HUES6 (cell line): ENCODE results near the gene ARPC2.
A peak's percentile ranks its signal among the peaks of the same experiment; 100 is the strongest.

Experiments
- H3K27ac ChIP-seq: 2 replicates; pipeline ENCODE4 v1.7.0; 2013; ENCODE audit warnings: low read depth, mild to moderate bottlenecking, low read length, inconsistent platforms
- H3K27me3 ChIP-seq: 2 replicates; pipeline ENCODE4 v1.6.1; 2013; ENCODE audit warnings: low read length; ENCODE audit not compliant: control insufficient read depth, insufficient read depth
- H3K36me3 ChIP-seq: 2 replicates; pipeline ENCODE4 v1.6.1; 2013; ENCODE audit warnings: low read length; ENCODE audit not compliant: control insufficient read depth, insufficient read depth
- H3K4me1 ChIP-seq: 2 replicates; pipeline ENCODE4 v1.6.1; 2013; ENCODE audit warnings: low read length; ENCODE audit not compliant: control insufficient read depth, insufficient read depth
- H3K4me3 ChIP-seq: 2 replicates; pipeline ENCODE4 v1.5.1; 2013; ENCODE audit warnings: low read depth, low read length
- H3K9ac ChIP-seq: one replicate; pipeline ENCODE4 v1.6.1; 2013; ENCODE audit warnings: mild to moderate bottlenecking, low read length
- H3K9me3 ChIP-seq: 2 replicates; pipeline ENCODE4 v1.6.1; 2013; ENCODE audit warnings: low read depth, low read length; ENCODE audit not compliant: control insufficient read depth, insufficient read depth

The ARPC2 gene

DNA sequence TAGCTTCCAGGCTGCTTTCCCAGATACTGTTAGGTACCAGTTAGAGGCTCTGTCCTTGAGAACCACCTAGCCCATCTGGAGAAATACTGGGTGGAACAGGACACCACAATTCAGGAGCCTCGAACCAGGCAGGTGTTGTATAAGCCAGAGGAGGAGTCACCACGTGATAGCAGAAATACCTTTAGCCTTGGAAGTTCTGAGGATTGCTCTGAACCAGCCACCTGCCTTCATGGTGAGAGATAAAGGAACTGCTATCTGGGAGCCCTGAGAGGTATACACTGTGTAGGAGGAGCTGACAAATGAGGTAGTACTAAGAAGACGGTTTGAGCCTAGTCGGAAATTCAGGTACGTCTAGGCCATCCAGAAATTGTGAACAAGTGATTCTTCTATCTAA lies 36.2 kb downstream of the ARPC2 start:
- Histone ChIP-seq H3K9me3 (no peaks in the 10 kb centered on the region), H3K36me3 (peaks cover 80% of the 10 kb centered on the region), H3K27me3 (no peaks in the 10 kb centered on the region), H3K27ac (no peak overlapping the region), H3K9ac (no peak overlapping the region), H3K4me1 (no peaks in the 10 kb centered on the region), H3K4me3 (no peak overlapping the region)

DNA sequence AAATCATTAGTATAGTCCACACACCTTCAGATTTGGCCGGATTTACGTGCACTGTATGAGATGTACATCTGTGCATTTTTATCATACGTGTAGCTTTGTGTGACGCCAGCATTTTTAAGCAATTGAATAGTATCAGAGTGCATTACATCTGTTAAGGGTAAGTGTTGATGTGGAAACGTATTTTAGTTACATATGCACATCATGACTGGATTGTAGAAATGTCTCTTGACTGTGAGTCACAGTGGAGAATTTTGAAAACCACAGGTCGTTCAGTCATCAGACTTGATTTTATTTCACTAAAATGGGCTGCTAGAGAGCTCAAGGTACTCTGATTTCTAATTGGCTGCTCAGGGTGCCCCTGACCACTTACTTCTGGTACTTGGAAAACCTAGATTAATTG lies 38.5 kb downstream of the ARPC2 start:
- peaks cover 58% of the 10 kb centered on the region for H3K36me3 ChIP-seq
- H3K9ac ChIP-seq, result no peak overlapping the region

GRCh38 chr2:218256612-218257350 lies 39.8 kb downstream of the ARPC2 start:
- no peak overlapping the region for H3K4me3 ChIP-seq
- no peaks in the 10 kb centered on the region for H3K9me3 ChIP-seq
- no peak overlapping the region for H3K9ac ChIP-seq
- peaks cover 44% of the 10 kb centered on the region for H3K36me3 ChIP-seq
- no peak overlapping the region for H3K27ac ChIP-seq
- peaks cover 30% of the 10 kb centered on the region for H3K4me1 ChIP-seq
- no peaks in the 10 kb centered on the region for H3K27me3 ChIP-seq

More for the DNA sequence above, 38.5 kb downstream of the ARPC2 start:
- H3K9me3 ChIP-seq, result no peaks in the 10 kb centered on the region
- H3K4me3 ChIP-seq, result no peak overlapping the region
- no peaks in the 10 kb centered on the region for H3K27me3 ChIP-seq
- H3K4me1 ChIP-seq, result peaks cover 16% of the 10 kb centered on the region
- no peak overlapping the region for H3K27ac ChIP-seq

- Histone ChIP-seq H3K27me3 (no peaks in the 10 kb centered on the region), H3K36me3 (peaks cover 38% of the 10 kb centered on the region), H3K9ac (no peak overlapping the region), H3K4me3 (no peak overlapping the region), H3K4me1 (peaks cover 33% of the 10 kb centered on the region), H3K27ac (no peak overlapping the region), H3K9me3 (no peaks in the 10 kb centered on the region)
Measured at GRCh38 chr2:218257390-218257981, 40.5 kb downstream of the ARPC2 start.

DNA sequence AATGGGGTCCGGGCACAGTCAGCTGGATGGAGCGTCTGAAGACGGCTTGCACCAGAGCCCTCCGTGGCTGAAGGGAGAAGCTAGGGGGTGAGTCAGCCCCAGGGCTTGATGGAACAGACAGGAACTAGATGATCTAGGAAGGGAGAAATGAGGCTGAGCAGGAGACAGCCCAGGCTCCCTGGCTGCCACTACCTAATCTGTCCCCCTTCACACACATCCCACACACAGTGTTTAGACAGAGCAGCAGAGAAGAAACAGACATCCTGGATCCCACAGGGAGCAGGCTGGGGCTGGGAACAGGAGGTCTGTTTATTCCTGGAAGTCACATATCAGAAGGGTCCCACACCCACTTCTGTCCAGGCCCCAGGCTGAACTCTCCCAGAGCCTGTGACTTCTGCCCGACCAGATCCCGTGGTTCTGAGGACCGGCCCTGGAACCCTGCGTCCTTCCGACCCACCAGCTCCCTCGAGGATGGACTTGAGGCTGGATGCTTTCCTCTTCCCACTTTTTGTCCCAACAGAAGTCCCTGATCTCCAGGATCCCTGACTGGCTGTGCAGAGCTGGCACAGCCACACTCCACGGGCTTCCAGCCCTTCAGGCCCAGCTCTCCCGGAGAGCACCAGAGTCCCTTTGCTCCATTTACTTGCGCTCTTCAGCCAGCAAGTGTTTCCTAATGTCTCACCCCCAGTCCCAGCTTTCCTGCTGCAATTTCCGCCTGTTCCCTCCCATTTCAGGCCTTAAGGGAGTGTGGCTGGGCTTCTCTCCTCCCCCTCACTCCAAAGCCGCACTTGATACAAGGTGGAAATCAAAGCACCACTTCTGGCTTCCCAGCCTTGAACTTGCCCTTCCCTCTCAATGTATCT lies 42.3 kb downstream of the ARPC2 start:
- no peak overlapping the region for H3K4me3 ChIP-seq
- peaks cover 33% of the 10 kb centered on the region for H3K36me3 ChIP-seq
- H3K9ac ChIP-seq, result no peak overlapping the region
- H3K27ac ChIP-seq, result no peak overlapping the region
- peaks cover 33% of the 10 kb centered on the region for H3K4me1 ChIP-seq
- H3K27me3 ChIP-seq, result no peaks in the 10 kb centered on the region
- H3K9me3 ChIP-seq, result no peaks in the 10 kb centered on the region

GRCh38 chr2:218260166-218260565 lies 43.2 kb downstream of the ARPC2 start:
- Histone ChIP-seq H3K27ac (no peak overlapping the region), H3K9me3 (no peaks in the 10 kb centered on the region)

DNA sequence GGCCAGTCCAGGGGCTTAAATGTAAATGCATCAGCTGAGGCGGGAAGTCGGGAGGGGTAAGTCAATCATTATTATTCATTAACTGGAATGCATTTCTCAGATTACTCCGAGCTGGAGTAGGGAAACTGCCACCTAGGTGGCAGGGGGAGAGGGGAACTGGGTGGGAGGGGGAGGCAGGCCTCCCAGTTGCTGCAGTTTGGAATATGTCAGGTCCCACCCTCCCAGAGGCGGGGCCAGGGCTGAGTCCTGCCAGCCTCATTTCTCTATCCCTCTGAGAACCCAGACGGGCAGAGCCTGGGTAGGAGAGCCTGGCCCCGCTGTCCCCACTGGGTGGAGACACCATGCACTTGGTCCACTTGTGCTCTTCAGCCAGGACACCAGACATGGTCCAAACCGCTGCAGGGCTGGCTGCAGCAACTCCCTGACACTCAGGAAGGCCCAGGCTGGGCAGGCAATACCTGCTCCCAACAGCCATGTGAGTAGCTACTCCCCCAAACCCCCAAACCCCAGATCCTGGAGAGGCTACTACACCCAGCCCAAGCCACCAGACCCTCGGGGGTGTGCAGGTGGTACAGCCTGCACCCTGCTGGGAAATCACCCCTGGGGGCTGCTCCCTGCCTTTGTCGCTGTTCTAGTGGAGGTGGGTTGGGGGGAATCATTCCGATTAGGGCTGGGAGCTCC lies 43.9 kb downstream of the ARPC2 start, which contains the start of gene GPBAR1:
Gene GPBAR1, plus strand, starts transcription at position 274 of the 681 bp plus-strand sequence. CDS start 1,710 bp downstream, outside the sequence.
- Histone ChIP-seq H3K36me3 (peaks cover 33% of the 10 kb centered on the region), H3K4me1 (peaks cover 33% of the 10 kb centered on the region), H3K27me3 (no peaks in the 10 kb centered on the region), H3K4me3 (no peak within 1 kb of the TSS), H3K9me3 (no peaks in the 10 kb centered on the region), H3K9ac (peak within 1 kb of the TSS; percentile 41), H3K27ac (peak within 1 kb of the TSS; percentile 37; the same call in 1 of the 2 replicates)

More at GRCh38 chr2:218260166-218260565, 43.2 kb downstream of the ARPC2 start:
- Histone ChIP-seq H3K27me3 (no peaks in the 10 kb centered on the region), H3K36me3 (peaks cover 33% of the 10 kb centered on the region), H3K4me1 (peaks cover 33% of the 10 kb centered on the region), H3K9ac (no peak overlapping the region), H3K4me3 (no peak overlapping the region)

DNA sequence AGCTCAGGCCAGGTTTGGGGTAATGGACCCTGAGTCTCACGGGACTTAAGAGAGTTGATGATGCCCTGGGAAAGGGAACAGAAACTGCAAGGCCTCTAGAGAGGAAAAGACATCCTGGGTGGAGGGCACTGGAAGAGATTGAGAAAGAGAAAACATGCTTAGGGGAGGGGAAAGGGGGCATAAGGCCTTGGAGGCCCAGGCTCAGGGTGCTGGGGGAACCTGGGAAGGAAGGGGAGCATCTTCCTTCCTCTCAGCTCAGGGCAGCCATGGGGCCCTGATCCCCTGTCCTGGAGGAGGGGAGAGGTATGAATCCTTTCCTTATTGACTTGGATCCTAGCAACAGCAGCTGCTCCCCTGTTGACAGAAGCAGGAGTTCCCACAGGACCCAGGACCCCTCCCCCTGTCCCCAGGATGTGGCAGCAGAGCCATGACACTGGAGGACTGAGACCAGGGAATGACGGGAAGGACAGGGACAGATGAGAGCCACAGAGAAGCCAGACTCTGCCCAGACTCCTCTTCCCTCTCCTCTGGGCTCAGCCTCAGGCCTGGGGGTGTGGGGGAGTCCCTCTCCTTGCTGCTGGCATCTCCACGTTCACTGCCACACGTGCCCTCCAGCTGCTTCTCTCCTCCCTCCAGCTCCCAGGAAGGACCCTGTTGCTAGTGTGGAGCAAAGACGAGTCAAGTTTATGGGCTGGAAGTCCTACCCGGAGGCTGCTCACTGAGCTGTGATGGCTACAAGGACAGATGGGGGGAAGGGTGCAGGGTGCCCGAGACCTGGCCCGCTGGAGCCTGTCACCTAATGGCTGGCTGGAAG lies 44.6 kb downstream of the ARPC2 start:
- peak overlapping the region; percentile 41 for H3K9ac ChIP-seq
- H3K27me3 ChIP-seq, result no peaks in the 10 kb centered on the region
- peaks cover 37% of the 10 kb centered on the region for H3K36me3 ChIP-seq
- peaks cover 33% of the 10 kb centered on the region for H3K4me1 ChIP-seq
- H3K4me3 ChIP-seq, result no peak overlapping the region
- no peaks in the 10 kb centered on the region for H3K9me3 ChIP-seq
- peak overlapping the region; percentile 37; the same call in 1 of the 2 replicates for H3K27ac ChIP-seq

DNA sequence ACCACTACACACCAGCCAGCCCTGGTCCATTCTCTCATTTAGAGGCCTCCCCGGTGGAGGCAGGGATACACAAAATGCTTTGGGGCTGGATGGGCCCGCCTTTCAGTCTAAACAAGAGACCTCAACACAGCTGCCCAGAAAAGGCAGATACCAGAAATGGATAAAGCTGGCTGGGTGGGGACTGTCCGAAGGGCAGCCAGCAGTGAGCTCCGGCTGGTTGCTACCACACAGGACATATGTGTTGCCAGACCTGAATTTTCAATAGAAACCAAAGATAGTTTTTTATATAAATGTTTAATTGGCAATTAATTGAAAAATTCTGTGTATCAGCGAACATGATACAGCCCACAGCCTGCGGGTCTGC lies 45.2 kb downstream of the ARPC2 start:
- H3K27me3 ChIP-seq, result no peaks in the 10 kb centered on the region
- no peak overlapping the region for H3K4me3 ChIP-seq
- H3K9me3 ChIP-seq, result no peaks in the 10 kb centered on the region
- peaks cover 33% of the 10 kb centered on the region for H3K4me1 ChIP-seq
- H3K36me3 ChIP-seq, result peaks cover 43% of the 10 kb centered on the region
- peak overlapping the region; percentile 41 for H3K9ac ChIP-seq
- H3K27ac ChIP-seq, result no peak overlapping the region
